GM12891 (cell line): Measurements from ENCODE around the gene EFEMP1.

Experiments
- PAX5 ChIP-seq: IDR thresholded peaks from 2 replicates; pipeline ENCODE4 v1.6.1; 2011; ENCODE audit warnings: low read length, moderate library complexity, mild to moderate bottlenecking; ENCODE audit not compliant: insufficient read depth, severe bottlenecking
- POLR2A ChIP-seq: IDR thresholded peaks from 2 replicates; pipeline ENCODE4 v1.6.1; 2011; ENCODE audit warnings: low read depth, low read length, control low read depth
- POLR2AphosphoS5 ChIP-seq: IDR thresholded peaks from 2 replicates; pipeline ENCODE4 v1.6.1; 2011; ENCODE audit warnings: low read depth, low read length, control low read depth
- SPI1 ChIP-seq: IDR thresholded peaks from 2 replicates; pipeline ENCODE4 v1.6.1; 2011; ENCODE audit warnings: low read depth, low read length, control low read depth
- TAF1 ChIP-seq: IDR thresholded peaks from 2 replicates; pipeline ENCODE4 v1.6.1; 2011; ENCODE audit warnings: low read depth, low read length, control low read depth

DNA sequence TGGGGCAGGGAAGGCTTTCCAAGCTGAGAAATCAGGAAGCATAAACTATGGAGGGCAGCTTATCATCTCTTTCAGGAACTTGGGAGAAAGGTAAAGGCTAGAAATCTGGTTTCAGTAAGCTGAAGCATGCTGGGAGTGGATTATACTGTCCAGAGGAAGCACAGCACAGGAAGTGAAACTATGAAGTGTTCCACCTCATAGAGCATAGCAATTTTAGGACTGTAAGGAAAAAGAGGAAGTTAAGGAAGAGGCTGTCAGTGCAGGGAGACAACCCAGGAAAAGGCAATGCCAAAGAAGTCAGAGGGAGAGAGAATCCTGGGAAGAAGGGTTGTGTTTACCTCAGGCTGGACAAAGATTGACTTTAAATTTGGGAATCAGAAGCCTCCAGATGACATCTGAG, 51.9 kb downstream of the EFEMP1 start:
- no peak for TF ChIP-seq POLR2AphosphoS5
- no peak for TF ChIP-seq POLR2A
- peak; percentile 86 for TF ChIP-seq SPI1
- no peak for TF ChIP-seq TAF1
- TF ChIP-seq PAX5, result no peak
